Vagina (tissue), 2 donors: Measurements from ENCODE around the gene SLC1A3. TPM values are rescaled to one million over a fixed set of nuclear protein-coding genes. Genes with fewer than 3 reads are reported as not detected.

ENCODE experiments used
- DNase-seq, 2 donors: peaks; one replicate each; pipeline ENCODE4 v3.0.0-alpha.2; 2017; ENCODE audit errors: extremely low spot score in 2 of 2
- H3K27ac ChIP-seq: fragments of 200-600 bp; sonication (generic); one replicate; pipeline ENCODE4 v1.5.1; 2019
- H3K27me3 ChIP-seq: fragments of 200-600 bp; sonication (generic); one replicate; pipeline ENCODE4 v1.5.1; 2019
- H3K36me3 ChIP-seq, 2 donors: fragments of 200-600 bp; sonication (generic); one replicate each; pipeline ENCODE4 v1.5.1; 2017 to 2019
- H3K4me1 ChIP-seq: fragments of 200-600 bp; sonication (generic); one replicate; pipeline ENCODE4 v1.5.1; 2019
- H3K4me3 ChIP-seq, 2 donors: fragments of 200-600 bp; sonication (generic); 1 replicate in 1 of 2; 2 replicates in 1 of 2; pipeline ENCODE4 v1.5.1; 2016 to 2019
- H3K9me3 ChIP-seq: fragments of 200-600 bp; sonication (generic); one replicate; pipeline ENCODE4 v1.5.1; 2019
- CTCF ChIP-seq, 3 experiments: fragments of 450-650 bp in 2 of 3; fragments of 200-600 bp in 1 of 3; sonication (generic) in 1 of 3; IDR thresholded peaks; one replicate each; pipeline ENCODE4 v1.5.1; 2017 to 2019; ENCODE audit warnings: antibody characterized with exemption in 3 of 3, mild to moderate bottlenecking in 2 of 3, moderate library complexity in 2 of 3
- POLR2A ChIP-seq, 2 donors: fragments of 450-650 bp; IDR thresholded peaks; one replicate each; pipeline ENCODE4 v1.6.1; 2017; ENCODE audit warnings: antibody characterized with exemption in 2 of 2, mild to moderate bottlenecking in 2 of 2, moderate library complexity in 2 of 2
- POLR2AphosphoS5 ChIP-seq, 2 donors: sonication (generic); formaldehyde crosslinking; IDR thresholded peaks; one replicate each; pipeline ENCODE4 v1.9.0; 2017; ENCODE audit warnings: antibody characterized with exemption in 2 of 2, mild to moderate bottlenecking in 2 of 2, low read depth in 1 of 2; ENCODE audit not compliant: insufficient read depth in 1 of 2
- intact Hi-C: fragments of 100-400 bp; cut with DNase I; formaldehyde crosslinking; loops from one replicate; pipeline ENCODE4 v1.15.1; 2023
- total RNA-seq: library from RNA; depleted of rRNA; stranded (reverse); fragments of >200 nt; gene quantifications from one replicate; pipeline ENCODE4 v1.2.3, GENCODE V29; 2016

The SLC1A3 gene
- total RNA-seq, result 18.9 TPM

- TF ChIP-seq POLR2A (IDR thresholded peaks at IDR 0.05), result peak in 1 of 2 donors; percentile 37
- no peak for TF ChIP-seq CTCF (IDR thresholded peaks at IDR 0.05)
- peak in 1 of 2 donors; percentile 37 for TF ChIP-seq POLR2AphosphoS5 (IDR thresholded peaks at IDR 0.05; ENCODE audit: insufficient read depth in 1 of 2, low read depth in 1 of 2)
- Histone ChIP-seq H3K9me3 (no peaks in the 10 kb centered on the region), H3K36me3 (no peaks in the 10 kb centered on the region), H3K27ac (peak within 1 kb of the TSS; percentile 25), H3K4me3 (peak within 1 kb of the TSS; percentile 52 to 60), H3K27me3 (no peaks in the 10 kb centered on the region), H3K4me1 (peaks cover 14% of the 10 kb centered on the region)
- intact Hi-C loops, result no loop called here
- no peak for DNase-seq
These were observed at the start of gene SLC1A3 for GRCh38 chr5:36606428-36607113. Gene SLC1A3, plus strand, starts transcription at chr5:36606606. Its CDS starts 1,818 bp downstream, at chr5:36608424.

GRCh38 chr5:36558641-36559040, 47.8 kb upstream of the SLC1A3 start:
- Histone ChIP-seq H3K27ac (no peak overlapping the region), H3K4me1 (no peaks in the 10 kb centered on the region), H3K27me3 (no peaks in the 10 kb centered on the region), H3K36me3 (no peaks in the 10 kb centered on the region), H3K4me3 (no peak overlapping the region), H3K9me3 (no peaks in the 10 kb centered on the region)
- intact Hi-C loops, result no loop called here
- no peak for DNase-seq
- TF ChIP-seq POLR2A (IDR thresholded peaks at IDR 0.05), result no peak
- no peak for TF ChIP-seq CTCF (IDR thresholded peaks at IDR 0.05)
- TF ChIP-seq POLR2AphosphoS5 (IDR thresholded peaks at IDR 0.05; ENCODE audit: insufficient read depth in 1 of 2, low read depth in 1 of 2), result no peak

GRCh38 chr5:36561601-36562000, 44.8 kb upstream of the SLC1A3 start:
- Histone ChIP-seq H3K27ac (no peak overlapping the region), H3K4me1 (no peaks in the 10 kb centered on the region), H3K4me3 (no peak overlapping the region), H3K36me3 (no peaks in the 10 kb centered on the region), H3K9me3 (no peaks in the 10 kb centered on the region), H3K27me3 (no peaks in the 10 kb centered on the region)
- TF ChIP-seq POLR2AphosphoS5 (IDR thresholded peaks at IDR 0.05; ENCODE audit: insufficient read depth in 1 of 2, low read depth in 1 of 2), result no peak
- TF ChIP-seq CTCF (IDR thresholded peaks at IDR 0.05), result no peak
- no peak for TF ChIP-seq POLR2A (IDR thresholded peaks at IDR 0.05)
- intact Hi-C loops, result no loop called here
- no peak for DNase-seq

GRCh38 chr5:36569491-36569890, 36.9 kb upstream of the SLC1A3 start:
- no peaks in the 10 kb centered on the region for H3K36me3 ChIP-seq
- H3K9me3 ChIP-seq, result no peaks in the 10 kb centered on the region
- intact Hi-C loops, result no loop called here
- no peak overlapping the region for H3K27ac ChIP-seq
- H3K4me1 ChIP-seq, result peaks cover 10% of the 10 kb centered on the region
- no peak for TF ChIP-seq CTCF (IDR thresholded peaks at IDR 0.05)
- TF ChIP-seq POLR2A (IDR thresholded peaks at IDR 0.05), result no peak
- TF ChIP-seq POLR2AphosphoS5 (IDR thresholded peaks at IDR 0.05; ENCODE audit: insufficient read depth in 1 of 2, low read depth in 1 of 2), result no peak
- DNase-seq, result no peak
- H3K4me3 ChIP-seq, result no peak overlapping the region
- H3K27me3 ChIP-seq, result no peaks in the 10 kb centered on the region

- no peak overlapping the region for H3K4me3 ChIP-seq
- no peaks in the 10 kb centered on the region for H3K9me3 ChIP-seq
- H3K27ac ChIP-seq, result no peak overlapping the region
- peaks cover 10% of the 10 kb centered on the region for H3K4me1 ChIP-seq
- TF ChIP-seq POLR2AphosphoS5 (IDR thresholded peaks at IDR 0.05; ENCODE audit: insufficient read depth in 1 of 2, low read depth in 1 of 2) (no peak), CTCF (IDR thresholded peaks at IDR 0.05) (no peak), POLR2A (IDR thresholded peaks at IDR 0.05) (no peak)
- H3K36me3 ChIP-seq, result no peaks in the 10 kb centered on the region
- no peak for DNase-seq
- intact Hi-C loops, result no loop called here
- H3K27me3 ChIP-seq, result no peaks in the 10 kb centered on the region
These were observed 35.9 kb upstream of the SLC1A3 start for GRCh38 chr5:36570301-36571095.
